Kidney glomerular epithelial cell (primary cell): ENCODE results near the gene RAPGEF5.
"Not testable (repeated sequence)": the region's sequence is repeated elsewhere in the genome, so short reads cannot be mapped to it uniquely, and the experiment has no call there.

Experiments
- DNase-seq: peaks from one replicate; lab custom pipeline; 2025; lab: John Stamatoyannopoulos, UW

RAPGEF5 gene

GRCh38 chr7:22117222-22117621 is 239.7 kb downstream of the RAPGEF5 start:
- DNase-seq: no peak

GRCh38 chr7:22116451-22117030 is 240.4 kb downstream of the RAPGEF5 start:
- no peak for DNase-seq

GRCh38 chr7:22115689-22116088 is 241.3 kb downstream of the RAPGEF5 start:
- no peak for DNase-seq

- no peak for DNase-seq
These were observed 242.4 kb downstream of the RAPGEF5 start for GRCh38 chr7:22114440-22114981.

GRCh38 chr7:22113041-22113440 is 243.9 kb downstream of the RAPGEF5 start:
- no peak for DNase-seq

- DNase-seq: no peak
These were observed 245.3 kb downstream of the RAPGEF5 start for GRCh38 chr7:22111661-22112060.

GRCh38 chr7:22110881-22111280 is 246.1 kb downstream of the RAPGEF5 start:
- DNase-seq: no peak

- peak; percentile 68 for DNase-seq
These were observed 246.6 kb downstream of the RAPGEF5 start for GRCh38 chr7:22110227-22110839.

GRCh38 chr7:22109761-22110160 is 247.2 kb downstream of the RAPGEF5 start:
- no peak for DNase-seq

- no peak for DNase-seq
These were observed 248.7 kb downstream of the RAPGEF5 start for GRCh38 chr7:22108151-22108845.

GRCh38 chr7:22105550-22105949 is 251.4 kb downstream of the RAPGEF5 start:
- DNase-seq: no peak

GRCh38 chr7:22094413-22095342 is 262.3 kb downstream of the RAPGEF5 start:
- DNase-seq: no peak

GRCh38 chr7:22093936-22094335 is 263.0 kb downstream of the RAPGEF5 start:
- no peak for DNase-seq

GRCh38 chr7:22093001-22093400 is 264.0 kb downstream of the RAPGEF5 start:
- no peak for DNase-seq

GRCh38 chr7:22090958-22091525 is 265.9 kb downstream of the RAPGEF5 start:
- not testable (repeated sequence) for DNase-seq

- no peak for DNase-seq
These were observed 266.4 kb downstream of the RAPGEF5 start for GRCh38 chr7:22090512-22090911.

- DNase-seq: no peak
These were observed 266.8 kb downstream of the RAPGEF5 start for GRCh38 chr7:22090107-22090506.

GRCh38 chr7:22088827-22089226 is 268.1 kb downstream of the RAPGEF5 start:
- no peak for DNase-seq

GRCh38 chr7:22087861-22088260 is 269.1 kb downstream of the RAPGEF5 start:
- DNase-seq: no peak

- no peak for DNase-seq
These were observed 273.2 kb downstream of the RAPGEF5 start for GRCh38 chr7:22083704-22084240.
